ENCODE measurements around the gene ANKRD39.
"Not testable (repeated sequence)": the region's sequence is repeated elsewhere in the genome, so short reads cannot be mapped to it uniquely, and the experiment has no call there.

ANKRD39 gene

GRCh38 chr2:96870626-96871255 is 12.9 kb upstream of the ANKRD39 start:
- FAIRE-seq, result no peak

DNA sequence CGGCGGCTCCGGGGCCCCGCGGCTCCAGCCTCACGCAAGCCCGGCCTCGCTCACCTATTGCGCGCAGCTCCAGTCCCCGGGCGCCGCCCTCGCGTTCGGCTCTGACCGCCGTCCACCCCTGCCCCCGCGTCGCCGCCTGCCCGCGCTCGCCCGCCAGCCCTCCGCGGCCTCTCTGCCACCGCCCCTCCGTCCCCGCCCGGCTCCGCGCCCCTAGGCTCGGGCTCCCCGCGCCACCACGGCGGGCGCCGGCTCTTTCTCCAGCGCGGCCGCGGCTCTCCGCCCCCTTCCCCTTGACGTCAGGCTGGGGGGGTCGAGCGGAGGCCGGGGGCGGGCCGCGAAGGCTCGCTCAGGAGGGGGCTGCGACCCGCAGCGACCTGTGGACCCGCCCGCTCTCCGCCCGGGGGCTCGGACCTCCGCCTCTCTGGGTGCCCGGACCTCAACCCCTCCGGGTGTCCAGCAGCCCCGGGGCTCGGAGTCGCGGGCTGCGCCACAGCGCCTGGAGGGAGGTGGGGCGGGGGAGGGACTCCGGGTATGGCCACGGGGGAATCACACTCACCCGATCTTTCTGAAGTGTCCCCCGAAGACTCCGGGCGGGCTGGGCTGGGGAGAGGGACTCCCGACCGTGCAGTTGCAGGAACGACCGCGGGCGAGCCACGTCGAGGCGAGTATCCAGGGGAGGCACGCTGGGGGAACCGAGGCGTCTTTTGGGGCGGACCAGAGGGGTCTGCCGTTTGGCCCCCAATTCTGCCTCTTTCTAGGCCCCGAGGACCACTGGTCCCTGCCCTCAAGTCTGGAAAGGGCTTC is 12.2 kb upstream of the ANKRD39 start, which contains the start of gene SEMA4C:
Gene SEMA4C (minus strand): TSS at position 259 of the 804 bp plus-strand sequence. CDS start 2,194 bp downstream, outside the sequence.
- FAIRE-seq, result no peak

GRCh38 chr2:96869281-96869821 is 11.5 kb upstream of the ANKRD39 start:
- no peak for FAIRE-seq

DNA sequence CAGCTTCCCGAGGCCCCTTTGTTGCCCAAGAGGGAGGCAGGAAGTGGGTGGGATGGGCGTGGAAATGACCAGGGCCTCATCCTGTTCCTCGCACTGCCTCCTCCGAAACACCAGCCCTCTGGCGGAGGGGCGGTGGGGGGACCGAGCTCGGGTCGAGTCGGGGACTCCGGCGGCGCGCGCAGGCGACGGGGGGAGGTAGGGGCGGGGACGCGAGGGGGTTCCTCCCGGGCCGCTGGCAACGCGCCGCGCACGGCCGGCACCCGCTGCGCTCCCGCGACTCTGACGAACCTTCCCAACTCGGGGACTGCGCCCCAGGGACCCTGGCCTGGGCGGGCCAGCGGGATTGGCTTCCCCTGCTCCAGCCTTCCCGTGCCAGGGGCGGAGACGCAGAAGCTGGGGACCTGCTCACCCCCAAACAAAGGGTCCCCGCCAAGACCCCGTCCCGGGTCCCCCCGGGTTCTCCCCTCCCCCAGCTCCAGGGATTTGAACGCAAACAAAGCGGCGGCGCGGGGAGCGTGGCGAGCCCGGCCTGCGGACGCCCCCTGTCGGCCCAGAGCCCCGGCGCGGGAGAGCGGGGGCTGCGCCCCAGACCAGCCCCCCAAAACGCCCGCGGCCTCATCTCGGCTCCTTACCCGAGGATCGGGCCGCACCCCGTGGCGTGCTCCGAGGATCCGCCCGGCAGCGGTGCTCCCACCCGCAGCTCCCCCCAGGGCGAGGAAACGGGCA is 10.9 kb upstream of the ANKRD39 start:
- no peak for FAIRE-seq

DNA sequence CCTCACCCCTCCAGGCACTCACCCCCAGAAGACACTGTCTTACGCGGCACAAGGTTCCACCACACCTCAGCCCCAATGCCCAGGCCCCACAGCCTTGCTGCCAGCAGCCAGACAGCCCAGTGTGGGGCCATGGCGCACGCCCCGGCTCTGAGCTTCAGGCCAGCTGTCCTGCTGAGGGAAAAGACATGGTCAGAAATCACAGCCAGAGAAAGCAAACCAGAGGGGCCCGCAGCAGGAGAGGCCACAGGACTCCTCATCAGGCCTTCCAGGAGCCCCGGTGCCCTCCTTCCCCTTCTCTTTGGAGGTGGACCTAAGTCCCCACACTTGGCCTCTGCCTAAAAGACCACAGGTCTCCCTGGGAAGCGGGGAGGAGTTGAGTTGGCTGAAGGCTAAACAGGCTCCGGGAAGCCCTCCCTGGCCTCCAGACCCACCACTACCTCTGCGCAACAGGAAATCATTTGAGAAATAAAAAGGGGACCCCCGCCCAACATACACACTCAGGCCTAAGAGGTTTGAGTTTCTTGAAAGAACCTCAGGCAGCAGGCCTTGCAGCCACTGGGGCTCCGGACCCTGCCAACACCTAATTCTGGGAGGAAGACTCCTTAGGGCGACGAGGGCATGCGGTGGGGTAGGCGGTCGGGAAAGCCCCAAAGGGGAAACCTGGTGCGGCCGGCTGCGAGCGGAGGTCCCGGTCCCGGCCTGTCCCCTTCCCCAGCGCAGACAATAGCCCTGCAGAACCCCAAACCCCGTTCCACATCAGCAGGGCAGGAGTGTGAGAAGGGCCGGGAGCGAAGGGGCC is 10.1 kb upstream of the ANKRD39 start:
- FAIRE-seq, result no peak

DNA sequence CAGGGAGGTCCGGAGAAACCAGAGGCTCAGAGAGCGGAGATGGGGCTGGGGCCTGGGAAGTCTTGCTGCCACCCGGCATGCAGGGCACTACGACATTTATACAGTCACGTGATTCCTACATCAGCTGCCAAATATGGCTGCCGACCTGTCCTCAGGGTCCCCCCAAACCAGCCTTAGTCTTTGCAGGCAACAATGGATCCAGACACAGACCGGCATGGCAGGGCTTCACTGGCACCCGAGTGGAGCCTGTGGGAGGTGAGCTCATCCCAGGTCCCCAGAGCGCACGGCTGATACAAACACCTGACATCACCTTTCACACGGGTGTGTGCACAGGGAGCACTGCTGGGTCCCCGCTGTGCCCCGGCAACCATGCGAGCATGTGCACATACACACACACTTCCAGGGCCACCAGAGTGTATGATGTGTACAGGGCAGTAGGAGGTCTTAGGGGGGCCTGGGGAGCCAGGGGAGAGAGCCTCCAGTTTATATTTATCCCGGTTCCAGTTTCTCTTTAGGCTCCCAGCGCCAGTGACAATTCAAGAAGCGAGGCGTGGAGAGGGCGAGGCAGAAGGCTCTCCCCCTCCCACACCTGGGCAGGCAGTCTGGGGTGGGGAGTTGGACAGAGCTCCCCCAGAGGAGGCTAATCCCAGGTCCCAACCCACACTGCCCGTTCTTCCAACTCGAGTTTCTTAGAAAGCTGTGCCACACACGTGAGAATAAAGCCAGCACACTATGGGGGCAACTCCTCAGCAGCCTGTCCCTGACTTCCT is 9.4 kb upstream of the ANKRD39 start:
- FAIRE-seq, result no peak

DNA sequence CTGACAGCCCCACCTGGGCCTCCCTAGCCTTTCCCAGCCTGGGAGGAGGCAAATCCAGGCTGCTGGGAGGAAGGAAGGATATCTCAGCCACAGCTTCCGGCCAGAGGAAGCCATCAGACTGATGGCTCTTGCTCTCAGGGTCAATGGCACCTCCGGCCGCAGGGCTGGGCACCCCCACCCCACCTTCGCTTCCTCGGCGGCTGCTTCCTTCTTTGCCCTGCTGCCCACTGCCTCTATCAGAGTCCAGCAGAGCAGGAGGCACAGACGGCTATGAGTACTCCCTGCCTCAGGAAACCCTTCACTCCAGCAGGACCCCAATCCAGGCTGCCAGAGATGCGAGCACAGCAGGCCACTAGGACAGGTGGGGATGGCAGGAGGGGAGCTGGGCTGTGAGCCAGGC is 8.8 kb upstream of the ANKRD39 start:
- FAIRE-seq, result no peak

DNA sequence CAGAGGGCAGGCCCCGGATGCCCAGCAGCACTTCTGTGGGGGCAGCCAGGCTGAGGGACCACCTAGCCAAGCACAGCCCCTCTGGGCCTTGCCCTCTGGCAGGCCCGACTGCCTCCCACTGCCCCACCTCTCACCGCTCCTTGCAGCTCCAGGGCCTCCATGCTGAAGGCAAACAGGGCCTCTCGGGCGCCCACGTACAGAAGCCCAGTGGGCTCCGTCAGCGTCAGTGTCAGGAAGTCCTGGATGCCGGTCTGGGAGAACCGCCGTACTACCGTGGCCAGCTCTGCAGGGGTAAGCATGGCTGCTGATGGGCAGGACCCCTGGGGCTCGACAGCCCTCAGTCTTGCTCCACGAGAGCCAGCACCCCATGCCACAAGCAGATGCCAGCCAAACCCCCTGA is 8.3 kb upstream of the ANKRD39 start:
- FAIRE-seq, result no peak

DNA sequence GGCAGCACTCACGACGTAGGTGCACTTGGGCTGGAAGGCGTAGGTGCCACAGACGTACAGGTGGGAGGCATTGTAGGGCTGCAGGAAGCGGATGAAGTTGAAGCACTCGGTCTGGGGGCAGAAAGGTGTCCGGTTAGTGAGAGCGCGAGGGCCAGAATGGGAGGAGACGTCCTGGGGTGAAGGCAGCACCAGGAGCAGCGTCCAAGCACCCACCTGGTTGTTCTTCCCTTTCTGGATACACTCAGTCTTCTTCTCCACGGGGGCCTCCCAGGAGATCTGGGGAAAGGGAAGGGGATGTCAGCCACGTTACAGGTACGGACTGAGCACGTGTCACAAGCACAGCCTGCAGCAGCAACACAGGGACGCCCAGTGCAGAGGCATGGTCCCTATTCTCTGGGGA is 7.8 kb upstream of the ANKRD39 start:
- no peak for FAIRE-seq

DNA sequence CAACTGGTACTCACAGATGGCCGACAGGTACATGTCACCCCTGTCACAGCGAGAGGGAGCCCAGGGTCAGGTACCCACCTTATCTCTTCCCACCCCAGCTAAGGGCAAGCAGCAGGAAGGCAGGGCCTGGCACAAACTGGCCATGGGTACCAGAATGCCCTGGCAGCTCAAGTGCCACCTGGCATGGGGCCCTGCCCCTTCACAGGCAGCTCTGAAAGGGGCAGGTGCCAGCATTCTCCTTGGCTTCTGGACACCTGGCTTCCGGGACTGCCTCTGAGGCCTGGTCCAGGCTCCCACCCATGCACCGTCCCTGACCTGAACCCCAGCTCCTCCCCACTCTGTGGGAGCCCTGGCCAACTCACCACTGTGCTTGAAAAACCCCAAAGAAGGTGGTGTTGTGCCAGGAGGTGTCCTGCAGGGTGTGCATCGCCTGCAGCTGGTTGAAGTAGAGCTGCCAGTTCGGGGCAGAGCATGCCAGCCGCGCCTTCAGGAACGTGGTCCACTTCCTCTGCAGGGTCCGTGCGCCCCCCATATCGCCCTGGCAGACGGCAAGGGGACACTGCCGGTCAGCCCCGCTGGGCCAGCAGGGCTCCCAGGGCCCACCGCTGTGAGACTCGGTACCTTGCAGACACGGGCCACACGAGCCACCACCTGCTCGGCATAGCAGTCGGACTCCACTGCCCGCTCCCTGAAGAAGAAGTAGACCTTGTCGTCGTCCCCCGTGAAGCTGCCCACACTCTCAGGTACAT is 6.7 kb upstream of the ANKRD39 start:
- FAIRE-seq, result no peak

DNA sequence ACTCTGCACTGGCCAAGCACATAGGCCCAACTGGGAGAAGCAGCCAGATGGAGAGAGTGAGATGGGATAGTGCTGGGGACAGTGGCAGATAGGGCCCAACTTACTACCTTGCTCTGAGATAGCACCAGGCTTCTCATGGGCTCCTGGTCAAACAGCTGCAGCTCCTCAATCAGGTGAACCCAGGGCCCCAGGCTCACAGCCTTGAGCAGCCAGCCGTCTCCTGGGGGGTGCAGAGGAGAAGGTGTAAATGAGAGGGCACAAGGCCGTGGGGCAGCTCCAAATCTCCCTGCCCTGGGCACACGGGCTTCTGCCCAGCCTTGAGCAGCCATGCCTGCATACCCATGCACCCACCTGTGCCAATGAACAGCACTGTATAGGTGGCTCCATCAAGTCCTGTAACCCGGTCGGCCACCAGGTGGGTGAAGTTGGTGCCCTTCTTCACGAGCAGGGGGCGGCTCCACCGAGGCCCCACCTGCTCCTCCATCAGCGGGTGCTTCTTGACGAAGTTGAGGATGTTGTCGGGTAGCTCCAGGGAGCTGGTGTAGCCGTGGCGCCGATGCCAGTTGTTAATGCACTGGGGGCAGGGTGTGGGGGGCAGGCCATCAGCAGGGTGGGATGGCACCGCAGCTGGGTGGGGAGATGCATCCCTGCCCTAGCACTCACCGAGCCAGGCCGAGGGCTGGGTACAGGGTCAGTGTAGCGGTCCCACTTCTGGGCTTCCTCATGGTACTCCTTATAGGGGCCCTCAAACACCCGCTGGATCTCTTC is 5.9 kb upstream of the ANKRD39 start:
- FAIRE-seq, result no peak

DNA sequence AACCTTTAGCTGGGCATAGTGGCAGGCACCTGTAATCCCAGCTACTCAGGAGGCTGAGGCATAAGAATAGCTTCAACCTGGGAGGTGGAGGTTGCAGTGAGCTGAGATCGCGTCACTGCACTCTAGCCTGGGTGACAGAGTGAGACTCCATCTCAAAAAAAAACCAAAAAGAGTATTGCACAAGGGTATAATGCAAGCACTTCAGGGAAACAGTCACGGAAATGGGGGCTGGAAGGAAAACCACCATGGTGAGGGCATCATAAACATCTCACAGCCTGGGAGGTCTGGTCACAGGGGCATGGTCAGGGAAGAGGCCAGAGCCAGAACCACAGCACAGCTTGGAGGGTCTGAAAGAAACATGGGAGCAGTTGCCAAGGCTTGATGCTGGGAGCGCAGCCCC is 5.2 kb upstream of the ANKRD39 start:
- FAIRE-seq, result not testable (repeated sequence)

- no peak for FAIRE-seq
Observed at GRCh38 chr2:96861074-96861473, 3.3 kb upstream of the ANKRD39 start.

DNA sequence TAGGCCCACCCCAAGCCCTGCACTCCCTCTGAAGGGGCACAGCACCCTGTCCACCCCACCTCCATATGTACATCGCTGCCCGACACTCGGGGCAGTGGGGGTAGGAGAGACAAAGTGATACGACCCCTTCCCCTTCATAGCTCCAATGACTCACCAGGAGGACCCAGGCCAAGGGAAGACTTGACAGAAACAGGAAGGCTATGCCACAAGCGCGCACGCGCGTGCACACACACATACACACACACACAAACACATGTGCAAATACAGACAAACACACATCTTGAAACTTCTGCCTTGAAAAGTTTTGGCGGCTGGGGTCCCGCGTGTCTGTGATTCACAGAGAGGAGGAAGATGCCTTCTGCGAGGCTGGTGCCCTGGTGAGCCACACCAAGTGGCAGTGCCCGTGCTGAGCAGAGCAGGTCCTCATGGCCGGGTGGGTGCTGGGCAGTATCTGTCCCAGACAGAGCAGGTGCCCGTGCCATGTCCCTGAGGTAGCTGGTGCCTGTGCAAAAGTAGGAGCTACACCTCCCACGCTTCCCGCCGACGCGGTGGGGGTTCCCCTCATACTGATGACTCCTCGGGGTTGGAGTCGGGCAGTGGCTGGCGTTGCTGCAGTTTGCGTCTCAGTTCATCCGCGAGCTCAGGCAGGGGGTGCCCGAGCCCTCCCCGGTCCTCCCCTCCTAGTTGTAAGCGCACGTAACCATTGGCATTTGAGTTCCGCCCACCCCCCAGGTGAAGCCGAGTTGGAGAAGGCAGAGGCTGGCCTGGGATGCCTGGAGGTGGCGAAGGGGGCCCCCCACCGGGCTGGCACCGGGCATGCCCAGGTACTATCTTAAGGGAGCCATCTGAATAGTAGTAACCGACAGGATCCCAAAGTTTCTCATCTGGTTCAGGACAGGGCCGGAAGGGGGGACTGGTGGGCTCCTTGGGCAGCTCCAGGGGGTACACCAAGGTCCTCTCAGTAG is 2.5 kb upstream of the ANKRD39 start:
- FAIRE-seq, result no peak

DNA sequence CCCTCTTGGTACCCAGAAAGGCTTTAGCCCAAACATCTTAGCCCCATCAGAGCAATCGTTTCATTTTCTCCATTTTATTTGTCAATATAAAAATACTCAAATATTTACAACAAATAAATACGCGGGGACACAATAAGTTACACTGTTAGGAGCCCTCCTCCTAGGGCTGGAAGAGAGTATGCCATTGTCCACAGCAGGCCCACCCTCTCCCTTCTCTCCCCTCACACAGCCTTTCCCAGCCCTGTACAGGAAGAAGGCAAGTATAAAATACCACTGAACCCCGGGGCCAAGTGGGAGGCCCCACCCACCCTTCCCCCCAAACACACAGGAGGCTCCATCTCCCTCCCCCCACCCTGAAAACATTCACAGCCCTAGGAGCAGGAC is 1.9 kb upstream of the ANKRD39 start:
- no peak for FAIRE-seq

- no peak for FAIRE-seq
Observed at GRCh38 chr2:96859099-96859649, 1.4 kb upstream of the ANKRD39 start.

DNA sequence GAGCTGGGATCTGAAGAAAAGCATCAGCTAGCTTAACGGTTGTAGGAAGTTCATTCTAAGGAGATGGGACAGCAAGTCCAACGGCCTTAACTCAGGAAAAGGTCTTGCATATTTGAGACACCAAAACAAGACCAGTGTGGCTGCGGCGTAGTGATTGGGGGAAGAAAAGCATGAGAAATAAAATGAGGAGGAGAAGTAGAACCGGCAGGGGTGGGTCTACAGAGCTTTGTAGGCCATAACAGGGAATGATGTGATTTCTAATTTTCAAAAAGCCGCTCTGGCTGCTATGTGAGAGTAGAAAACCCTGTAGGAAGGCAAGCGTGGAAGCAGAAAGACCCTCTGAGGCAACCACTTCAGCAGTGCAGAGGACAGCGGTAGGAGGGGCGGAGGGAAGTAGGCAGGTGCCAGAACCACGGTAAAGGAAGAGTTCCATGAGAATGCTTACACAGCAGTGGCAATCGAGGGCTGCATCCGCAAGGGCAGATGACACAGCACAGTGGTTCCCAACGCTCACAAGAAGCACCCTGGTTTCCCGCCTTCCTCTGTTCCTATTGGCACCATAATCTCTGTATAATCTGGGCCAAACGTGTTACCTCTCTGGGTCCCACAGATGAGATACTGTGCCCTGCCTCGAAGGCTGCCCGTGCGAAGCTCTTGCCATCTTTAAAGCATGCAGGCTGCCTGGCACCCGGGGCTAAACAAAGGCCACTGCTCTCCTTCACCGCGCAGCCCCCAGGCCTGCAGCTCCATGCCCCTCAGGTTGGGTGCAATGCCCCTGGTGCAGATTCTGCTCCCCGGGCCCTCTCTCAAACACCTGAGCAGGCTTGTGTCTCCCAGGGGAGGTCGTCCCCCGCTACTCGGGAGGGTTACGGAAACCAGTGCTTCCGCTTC is 795 bp downstream of the ANKRD39 start:
- FAIRE-seq, result no peak

GRCh38 chr2:96853321-96853720 is 4.5 kb downstream of the ANKRD39 start:
- no peak for FAIRE-seq

Measured in colon (tissue), 2 donors.